B cell (primary cell): Measurements from ENCODE around the gene HEXD.

Source experiments
- EZH2 ChIP-seq: IDR thresholded peaks from 2 replicates; pipeline ENCODE4 v1.6.1; 2012; ENCODE audit warnings: borderline replicate concordance, low read depth, mild to moderate bottlenecking, moderate library complexity, low read length; ENCODE audit not compliant: insufficient read depth, poor library complexity, severe bottlenecking
- TF ChIP-seq, protein P1 (sequence below): fragments of 200-600 bp; IDR thresholded peaks from one replicate; pipeline ENCODE4 v1.8.0; 2022; ENCODE audit warnings: antibody characterized with exemption, mild to moderate bottlenecking

DNA sequence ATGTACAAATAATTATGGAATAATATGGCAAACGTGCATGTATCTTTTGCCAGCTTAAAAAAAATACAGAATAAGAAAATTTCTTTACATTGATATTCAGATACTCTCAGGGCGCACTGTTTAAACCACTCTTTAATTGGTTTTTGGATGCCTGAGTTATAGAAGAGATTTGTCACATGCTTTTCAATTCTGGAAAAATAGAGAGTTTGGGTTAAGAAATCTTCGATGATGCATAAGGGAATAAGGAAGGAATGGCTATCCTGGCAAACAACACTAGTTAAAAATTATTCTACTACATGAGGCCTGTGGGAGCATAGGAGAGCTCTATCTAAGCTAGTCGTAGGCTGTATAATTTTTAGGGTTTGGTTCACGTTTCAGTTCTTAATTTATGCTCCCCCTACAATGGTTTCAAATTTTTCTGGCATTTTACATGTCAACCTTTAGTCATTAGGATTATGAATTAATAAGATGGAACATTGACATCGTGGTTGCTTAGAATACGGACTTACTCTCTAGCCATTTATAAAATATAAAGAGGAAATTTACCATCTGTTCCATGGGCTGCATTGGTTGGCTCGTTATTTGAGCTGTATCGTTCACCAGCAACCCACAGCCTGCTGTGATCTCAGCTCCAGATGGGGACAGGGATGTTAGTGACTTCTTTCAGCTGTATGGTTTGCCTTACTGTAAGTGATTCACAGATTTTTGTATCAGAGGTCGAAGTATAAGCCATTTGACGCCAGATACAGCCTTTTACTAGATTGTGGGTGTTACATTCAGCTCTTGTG lies 56.3 kb downstream of the HEXD start:
- TF ChIP-seq, protein P1, sequence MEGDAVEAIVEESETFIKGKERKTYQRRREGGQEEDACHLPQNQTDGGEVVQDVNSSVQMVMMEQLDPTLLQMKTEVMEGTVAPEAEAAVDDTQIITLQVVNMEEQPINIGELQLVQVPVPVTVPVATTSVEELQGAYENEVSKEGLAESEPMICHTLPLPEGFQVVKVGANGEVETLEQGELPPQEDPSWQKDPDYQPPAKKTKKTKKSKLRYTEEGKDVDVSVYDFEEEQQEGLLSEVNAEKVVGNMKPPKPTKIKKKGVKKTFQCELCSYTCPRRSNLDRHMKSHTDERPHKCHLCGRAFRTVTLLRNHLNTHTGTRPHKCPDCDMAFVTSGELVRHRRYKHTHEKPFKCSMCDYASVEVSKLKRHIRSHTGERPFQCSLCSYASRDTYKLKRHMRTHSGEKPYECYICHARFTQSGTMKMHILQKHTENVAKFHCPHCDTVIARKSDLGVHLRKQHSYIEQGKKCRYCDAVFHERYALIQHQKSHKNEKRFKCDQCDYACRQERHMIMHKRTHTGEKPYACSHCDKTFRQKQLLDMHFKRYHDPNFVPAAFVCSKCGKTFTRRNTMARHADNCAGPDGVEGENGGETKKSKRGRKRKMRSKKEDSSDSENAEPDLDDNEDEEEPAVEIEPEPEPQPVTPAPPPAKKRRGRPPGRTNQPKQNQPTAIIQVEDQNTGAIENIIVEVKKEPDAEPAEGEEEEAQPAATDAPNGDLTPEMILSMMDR: no peak
- TF ChIP-seq EZH2: no peak
